ENCODE measurements around the gene BTLA.
"Not testable (repeated sequence)": the region's sequence is repeated elsewhere in the genome, so short reads cannot be mapped to it uniquely, and the experiment has no call there.

BTLA gene

DNA sequence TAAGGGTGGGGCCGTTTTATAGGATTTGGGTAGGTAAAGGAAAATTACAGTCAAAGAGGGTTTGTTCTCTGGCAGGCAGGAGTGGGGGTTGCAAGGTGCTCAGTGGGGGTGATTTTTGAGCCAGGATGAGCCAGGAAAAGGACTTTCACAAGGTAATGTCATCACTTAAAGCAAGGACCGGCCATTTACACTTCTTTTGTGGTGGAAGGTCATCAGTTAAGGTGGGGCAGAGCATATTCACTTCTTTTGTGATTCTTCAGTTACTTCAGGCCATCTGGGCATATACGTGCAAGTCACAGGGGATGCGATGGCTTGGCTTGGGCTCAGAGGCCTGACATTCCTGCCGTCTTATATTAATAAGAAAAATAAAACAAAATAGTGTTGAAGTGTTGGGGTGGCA, 80.7 kb downstream of the BTLA start:
- not testable (repeated sequence) for H3K18ac ChIP-seq (ENCODE audit: low read depth in 1 of 2, low read length in 2 of 2); H3K4me2 ChIP-seq (ENCODE audit: low read length, poor library complexity, severe bottlenecking); H2AFZ ChIP-seq (ENCODE audit: low read depth, low read length); H2BK5ac ChIP-seq (ENCODE audit: low read depth, low read length, poor library complexity, severe bottlenecking); H4K91ac ChIP-seq (ENCODE audit: low read length); H2BK12ac ChIP-seq (ENCODE audit: low read length in 2 of 2); H3K4me3 ChIP-seq (ENCODE audit: insufficient read depth in 1 of 2, low read depth in 1 of 2, low read length in 2 of 2); H3K79me1 ChIP-seq (replicated peaks; ENCODE audit: low read length, poor library complexity, severe bottlenecking); H3K9ac ChIP-seq (ENCODE audit: low read length); DNase-seq; H3K4ac ChIP-seq (ENCODE audit: low read depth in 1 of 2, low read length in 2 of 2); H3K27me3 ChIP-seq (ENCODE audit: control insufficient read depth in 1 of 2, insufficient read depth in 1 of 2, low read length in 2 of 2); H3K27ac ChIP-seq (ENCODE audit: low read length, poor library complexity, severe bottlenecking); H3K9me3 ChIP-seq (ENCODE audit: control insufficient read depth, low read length); H3K23ac ChIP-seq (ENCODE audit: low read length in 2 of 2); H2BK120ac ChIP-seq (ENCODE audit: low read depth, low read length); H4K8ac ChIP-seq (ENCODE audit: low read length); H2AK5ac ChIP-seq (ENCODE audit: low read length, severe bottlenecking); H3K36me3 ChIP-seq (ENCODE audit: control insufficient read depth in 1 of 2, insufficient read depth in 2 of 2, low read depth in 1 of 2, low read length in 2 of 2); H3K4me1 ChIP-seq (ENCODE audit: control insufficient read depth, insufficient read depth, low read depth, low read length); H2BK15ac ChIP-seq (ENCODE audit: low read depth, poor library complexity, severe bottlenecking); H3K14ac ChIP-seq (ENCODE audit: low read length in 2 of 2)
- 74% methylated on average over 4 of the region's 5 CpGs for WGBS

- H3K4me3 ChIP-seq (ENCODE audit: insufficient read depth in 1 of 2, low read depth in 1 of 2, low read length in 2 of 2) = no peak overlapping the region
- H2BK120ac ChIP-seq (ENCODE audit: low read depth, low read length) = no peak overlapping the region
- H3K4me1 ChIP-seq (ENCODE audit: control insufficient read depth, insufficient read depth, low read depth, low read length) = no peaks in the 10 kb centered on the region
- 87% methylated on average over 3 of the region's 3 CpGs for WGBS
- H3K23ac ChIP-seq (ENCODE audit: low read length in 2 of 2) = no peak overlapping the region
- peaks cover 0 to 3% of the 10 kb centered on the region in 2 experiments for H3K36me3 ChIP-seq (ENCODE audit: control insufficient read depth in 1 of 2, insufficient read depth in 2 of 2, low read depth in 1 of 2, low read length in 2 of 2)
- H4K8ac ChIP-seq (ENCODE audit: low read length) = no peak overlapping the region
- H3K14ac ChIP-seq (ENCODE audit: low read length in 2 of 2) = no peak overlapping the region
- no peak overlapping the region for H4K91ac ChIP-seq (ENCODE audit: low read length)
- H2BK5ac ChIP-seq (ENCODE audit: low read depth, low read length, poor library complexity, severe bottlenecking) = no peak overlapping the region
- no peak overlapping the region for H2BK15ac ChIP-seq (ENCODE audit: low read depth, poor library complexity, severe bottlenecking)
- H3K4ac ChIP-seq (ENCODE audit: low read depth in 1 of 2, low read length in 2 of 2) = no peak overlapping the region
- no peak overlapping the region for H2AFZ ChIP-seq (ENCODE audit: low read depth, low read length)
- no peak for DNase-seq
- no peaks in the 10 kb centered on the region for H3K9me3 ChIP-seq (ENCODE audit: control insufficient read depth, low read length)
- H3K27ac ChIP-seq (ENCODE audit: low read length, poor library complexity, severe bottlenecking) = no peak overlapping the region
- H3K9ac ChIP-seq (ENCODE audit: low read length) = no peak overlapping the region
- no peak overlapping the region for H2BK12ac ChIP-seq (ENCODE audit: low read length in 2 of 2)
- H2AK5ac ChIP-seq (ENCODE audit: low read length, severe bottlenecking) = no peak overlapping the region
- H3K18ac ChIP-seq (ENCODE audit: low read depth in 1 of 2, low read length in 2 of 2) = no peak overlapping the region
- no peaks in the 10 kb centered on the region for H3K27me3 ChIP-seq (ENCODE audit: control insufficient read depth in 1 of 2, insufficient read depth in 1 of 2, low read length in 2 of 2)
- H3K79me1 ChIP-seq (replicated peaks; ENCODE audit: low read length, poor library complexity, severe bottlenecking) = no peaks in the 10 kb centered on the region
- no peak overlapping the region for H3K4me2 ChIP-seq (ENCODE audit: low read length, poor library complexity, severe bottlenecking)
These were observed 81.5 kb downstream of the BTLA start for GRCh38 chr3:112417696-112418318.

- H4K91ac ChIP-seq (ENCODE audit: low read length) = no peak overlapping the region
- no peak overlapping the region for H3K4ac ChIP-seq (ENCODE audit: low read depth in 1 of 2, low read length in 2 of 2)
- no peak overlapping the region for H3K9ac ChIP-seq (ENCODE audit: low read length)
- H3K27me3 ChIP-seq (ENCODE audit: control insufficient read depth in 1 of 2, insufficient read depth in 1 of 2, low read length in 2 of 2) = no peaks in the 10 kb centered on the region
- no peak overlapping the region for H2BK15ac ChIP-seq (ENCODE audit: low read depth, poor library complexity, severe bottlenecking)
- no peak overlapping the region for H4K8ac ChIP-seq (ENCODE audit: low read length)
- H2BK5ac ChIP-seq (ENCODE audit: low read depth, low read length, poor library complexity, severe bottlenecking) = no peak overlapping the region
- H3K4me3 ChIP-seq (ENCODE audit: insufficient read depth in 1 of 2, low read depth in 1 of 2, low read length in 2 of 2) = no peak overlapping the region
- peaks cover 0 to 3% of the 10 kb centered on the region in 2 experiments for H3K36me3 ChIP-seq (ENCODE audit: control insufficient read depth in 1 of 2, insufficient read depth in 2 of 2, low read depth in 1 of 2, low read length in 2 of 2)
- no peaks in the 10 kb centered on the region for H3K4me1 ChIP-seq (ENCODE audit: control insufficient read depth, insufficient read depth, low read depth, low read length)
- no peak overlapping the region for H3K14ac ChIP-seq (ENCODE audit: low read length in 2 of 2)
- no peak for DNase-seq
- 84% methylated on average over 5 of the region's 8 CpGs for whole genome bisulfite sequencing
- H3K23ac ChIP-seq (ENCODE audit: low read length in 2 of 2) = no peak overlapping the region
- H2AFZ ChIP-seq (ENCODE audit: low read depth, low read length) = no peak overlapping the region
- H2AK5ac ChIP-seq (ENCODE audit: low read length, severe bottlenecking) = no peak overlapping the region
- H3K9me3 ChIP-seq (ENCODE audit: control insufficient read depth, low read length) = no peaks in the 10 kb centered on the region
- H3K4me2 ChIP-seq (ENCODE audit: low read length, poor library complexity, severe bottlenecking) = no peak overlapping the region
- no peak overlapping the region for H3K18ac ChIP-seq (ENCODE audit: low read depth in 1 of 2, low read length in 2 of 2)
- H2BK120ac ChIP-seq (ENCODE audit: low read depth, low read length) = no peak overlapping the region
- H3K79me1 ChIP-seq (replicated peaks; ENCODE audit: low read length, poor library complexity, severe bottlenecking) = no peaks in the 10 kb centered on the region
- no peak overlapping the region for H2BK12ac ChIP-seq (ENCODE audit: low read length in 2 of 2)
- no peak overlapping the region for H3K27ac ChIP-seq (ENCODE audit: low read length, poor library complexity, severe bottlenecking)
These were observed 82.7 kb downstream of the BTLA start for GRCh38 chr3:112416391-112417212.

GRCh38 chr3:112415390-112415789, 83.9 kb downstream of the BTLA start:
- Histone ChIP-seq H2BK15ac (ENCODE audit: low read depth, poor library complexity, severe bottlenecking) (no peak overlapping the region), H3K79me1 (replicated peaks; ENCODE audit: low read length, poor library complexity, severe bottlenecking) (no peaks in the 10 kb centered on the region), H3K9ac (ENCODE audit: low read length) (no peak overlapping the region), H3K4me1 (ENCODE audit: control insufficient read depth, insufficient read depth, low read depth, low read length) (no peaks in the 10 kb centered on the region), H3K4me2 (ENCODE audit: low read length, poor library complexity, severe bottlenecking) (no peak overlapping the region), H3K36me3 (ENCODE audit: control insufficient read depth in 1 of 2, insufficient read depth in 2 of 2, low read depth in 1 of 2, low read length in 2 of 2) (peaks cover 0 to 3% of the 10 kb centered on the region in 2 experiments), H2AK5ac (ENCODE audit: low read length, severe bottlenecking) (no peak overlapping the region), H3K4me3 (ENCODE audit: insufficient read depth in 1 of 2, low read depth in 1 of 2, low read length in 2 of 2) (no peak overlapping the region), H2BK120ac (ENCODE audit: low read depth, low read length) (no peak overlapping the region), H3K14ac (ENCODE audit: low read length in 2 of 2) (no peak overlapping the region), H4K91ac (ENCODE audit: low read length) (no peak overlapping the region), H3K27ac (ENCODE audit: low read length, poor library complexity, severe bottlenecking) (no peak overlapping the region), H3K27me3 (ENCODE audit: control insufficient read depth in 1 of 2, insufficient read depth in 1 of 2, low read length in 2 of 2) (no peaks in the 10 kb centered on the region), H3K4ac (ENCODE audit: low read depth in 1 of 2, low read length in 2 of 2) (no peak overlapping the region), H3K18ac (ENCODE audit: low read depth in 1 of 2, low read length in 2 of 2) (no peak overlapping the region), H4K8ac (ENCODE audit: low read length) (no peak overlapping the region), H2BK5ac (ENCODE audit: low read depth, low read length, poor library complexity, severe bottlenecking) (no peak overlapping the region), H2BK12ac (ENCODE audit: low read length in 2 of 2) (no peak overlapping the region), H3K23ac (ENCODE audit: low read length in 2 of 2) (no peak overlapping the region), H2AFZ (ENCODE audit: low read depth, low read length) (no peak overlapping the region), H3K9me3 (ENCODE audit: control insufficient read depth, low read length) (no peaks in the 10 kb centered on the region)
- 97% methylated on average over 6 of the region's 6 CpGs for WGBS
- DNase-seq = no peak

Data from mesenchymal stem cell (in vitro differentiated cells and primary cell).